ENCODE data around the gene CREB3L1.
"Not testable (repeated sequence)": the region's sequence is repeated elsewhere in the genome, so short reads cannot be mapped to it uniquely, and the experiment has no call there.

The CREB3L1 gene

GRCh38 chr11:46299451-46299961 is 22.0 kb downstream of the CREB3L1 start:
- no peaks in the 10 kb centered on the region for H3K79me2 ChIP-seq (ENCODE audit: control insufficient read depth, low read length)
- TF ChIP-seq, protein P1, sequence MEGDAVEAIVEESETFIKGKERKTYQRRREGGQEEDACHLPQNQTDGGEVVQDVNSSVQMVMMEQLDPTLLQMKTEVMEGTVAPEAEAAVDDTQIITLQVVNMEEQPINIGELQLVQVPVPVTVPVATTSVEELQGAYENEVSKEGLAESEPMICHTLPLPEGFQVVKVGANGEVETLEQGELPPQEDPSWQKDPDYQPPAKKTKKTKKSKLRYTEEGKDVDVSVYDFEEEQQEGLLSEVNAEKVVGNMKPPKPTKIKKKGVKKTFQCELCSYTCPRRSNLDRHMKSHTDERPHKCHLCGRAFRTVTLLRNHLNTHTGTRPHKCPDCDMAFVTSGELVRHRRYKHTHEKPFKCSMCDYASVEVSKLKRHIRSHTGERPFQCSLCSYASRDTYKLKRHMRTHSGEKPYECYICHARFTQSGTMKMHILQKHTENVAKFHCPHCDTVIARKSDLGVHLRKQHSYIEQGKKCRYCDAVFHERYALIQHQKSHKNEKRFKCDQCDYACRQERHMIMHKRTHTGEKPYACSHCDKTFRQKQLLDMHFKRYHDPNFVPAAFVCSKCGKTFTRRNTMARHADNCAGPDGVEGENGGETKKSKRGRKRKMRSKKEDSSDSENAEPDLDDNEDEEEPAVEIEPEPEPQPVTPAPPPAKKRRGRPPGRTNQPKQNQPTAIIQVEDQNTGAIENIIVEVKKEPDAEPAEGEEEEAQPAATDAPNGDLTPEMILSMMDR (IDR thresholded peaks at IDR 0.05; ENCODE audit: low read depth, low read length, poor library complexity, severe bottlenecking): no peak
- TF ChIP-seq EZH2phosphoT487 (IDR thresholded peaks at IDR 0.05; ENCODE audit: borderline replicate concordance, low read length): no peak
- peaks cover 11% of the 10 kb centered on the region; the same call in 1 of the 2 replicates for H3K4me1 ChIP-seq (ENCODE audit: control insufficient read depth, low read length)
- no peak overlapping the region for H3K4me3 ChIP-seq (ENCODE audit: low read length)
- H3K27ac ChIP-seq (ENCODE audit: low read depth, low read length): no peak overlapping the region
- H3F3A ChIP-seq (ENCODE audit: control insufficient read depth, insufficient read depth): no peaks in the 10 kb centered on the region
- no peaks in the 10 kb centered on the region for H4K20me1 ChIP-seq (ENCODE audit: control insufficient read depth, insufficient read depth, low read depth, low read length)
- no peak overlapping the region for H3K4me2 ChIP-seq (ENCODE audit: low read length)
- no peaks in the 10 kb centered on the region for H3K36me3 ChIP-seq (ENCODE audit: control insufficient read depth, low read length)
- no peaks in the 10 kb centered on the region for H3K9me2 ChIP-seq (replicated peaks; ENCODE audit: control insufficient read depth, low read length)
- H3K27me3 ChIP-seq (ENCODE audit: control insufficient read depth, low read length): peaks cover 39% of the 10 kb centered on the region
- no peaks in the 10 kb centered on the region for H3K9me3 ChIP-seq (ENCODE audit: control insufficient read depth, insufficient read depth, low read length)

- Histone ChIP-seq H3K27ac (ENCODE audit: low read depth, low read length) (no peak overlapping the region), H3K9me2 (replicated peaks; ENCODE audit: control insufficient read depth, low read length) (no peaks in the 10 kb centered on the region), H3K27me3 (ENCODE audit: control insufficient read depth, low read length) (peaks cover 32% of the 10 kb centered on the region), H3K79me2 (ENCODE audit: control insufficient read depth, low read length) (no peaks in the 10 kb centered on the region), H4K20me1 (ENCODE audit: control insufficient read depth, insufficient read depth, low read depth, low read length) (no peaks in the 10 kb centered on the region), H3K4me1 (ENCODE audit: control insufficient read depth, low read length) (peaks cover 9% of the 10 kb centered on the region; the same call in 1 of the 2 replicates), H3F3A (ENCODE audit: control insufficient read depth, insufficient read depth) (no peaks in the 10 kb centered on the region), H3K36me3 (ENCODE audit: control insufficient read depth, low read length) (no peaks in the 10 kb centered on the region), H3K9me3 (ENCODE audit: control insufficient read depth, insufficient read depth, low read length) (no peaks in the 10 kb centered on the region), H3K4me3 (ENCODE audit: low read length) (no peak overlapping the region), H3K4me2 (ENCODE audit: low read length) (no peak overlapping the region)
- no peak for TF ChIP-seq EZH2phosphoT487 (IDR thresholded peaks at IDR 0.05; ENCODE audit: borderline replicate concordance, low read length)
- TF ChIP-seq, protein P1 (IDR thresholded peaks at IDR 0.05; ENCODE audit: low read depth, low read length, poor library complexity, severe bottlenecking): no peak
Observed at GRCh38 chr11:46300270-46300669, 22.8 kb downstream of the CREB3L1 start.

DNA sequence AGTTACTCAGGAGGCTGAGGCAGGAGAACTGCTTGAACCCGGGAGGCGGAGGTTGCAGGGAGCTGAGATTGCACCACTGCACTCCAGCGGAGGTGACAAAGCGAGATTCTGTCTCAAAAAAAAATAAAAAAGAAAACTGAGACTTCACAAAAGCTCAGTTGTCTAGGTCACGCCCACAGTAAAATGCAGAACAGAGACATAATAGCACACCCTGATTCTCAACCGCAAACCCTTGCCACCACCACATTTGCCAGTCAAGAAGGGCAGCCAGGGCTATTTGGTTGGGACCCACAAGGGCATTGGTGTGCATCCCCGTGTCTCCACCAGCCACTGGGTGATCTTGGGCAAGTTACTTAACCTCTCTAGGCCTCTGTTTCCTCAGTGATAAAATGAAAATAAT is 25.4 kb downstream of the CREB3L1 start:
- H3K9me2 ChIP-seq (replicated peaks; ENCODE audit: control insufficient read depth, low read length): no peaks in the 10 kb centered on the region
- no peaks in the 10 kb centered on the region for H3K36me3 ChIP-seq (ENCODE audit: control insufficient read depth, low read length)
- H4K20me1 ChIP-seq (ENCODE audit: control insufficient read depth, insufficient read depth, low read depth, low read length): no peaks in the 10 kb centered on the region
- H3F3A ChIP-seq (ENCODE audit: control insufficient read depth, insufficient read depth): no peaks in the 10 kb centered on the region
- TF ChIP-seq, protein P1 (IDR thresholded peaks at IDR 0.05; ENCODE audit: low read depth, low read length, poor library complexity, severe bottlenecking): no peak
- no peak for TF ChIP-seq EZH2phosphoT487 (IDR thresholded peaks at IDR 0.05; ENCODE audit: borderline replicate concordance, low read length)
- peaks cover 12% of the 10 kb centered on the region for H3K27me3 ChIP-seq (ENCODE audit: control insufficient read depth, low read length)
- no peaks in the 10 kb centered on the region for H3K4me1 ChIP-seq (ENCODE audit: control insufficient read depth, low read length)
- H3K4me2 ChIP-seq (ENCODE audit: low read length): no peak overlapping the region
- no peak overlapping the region for H3K27ac ChIP-seq (ENCODE audit: low read depth, low read length)
- H3K4me3 ChIP-seq (ENCODE audit: low read length): no peak overlapping the region
- no peaks in the 10 kb centered on the region for H3K79me2 ChIP-seq (ENCODE audit: control insufficient read depth, low read length)
- no peaks in the 10 kb centered on the region for H3K9me3 ChIP-seq (ENCODE audit: control insufficient read depth, insufficient read depth, low read length)

GRCh38 chr11:46304036-46304435 is 26.6 kb downstream of the CREB3L1 start:
- H4K20me1 ChIP-seq (ENCODE audit: control insufficient read depth, insufficient read depth, low read depth, low read length); H3F3A ChIP-seq (ENCODE audit: control insufficient read depth, insufficient read depth); H3K79me2 ChIP-seq (ENCODE audit: control insufficient read depth, low read length): not testable (repeated sequence)

More at GRCh38 chr11:46304036-46304435, 26.6 kb downstream of the CREB3L1 start:
- not testable (repeated sequence) for H3K4me3 ChIP-seq (ENCODE audit: low read length); H3K36me3 ChIP-seq (ENCODE audit: control insufficient read depth, low read length); H3K4me2 ChIP-seq (ENCODE audit: low read length); H3K9me3 ChIP-seq (ENCODE audit: control insufficient read depth, insufficient read depth, low read length); H3K9me2 ChIP-seq (replicated peaks; ENCODE audit: control insufficient read depth, low read length); H3K4me1 ChIP-seq (ENCODE audit: control insufficient read depth, low read length); H3K27ac ChIP-seq (ENCODE audit: low read depth, low read length)
- H3K27me3 ChIP-seq (ENCODE audit: control insufficient read depth, low read length): peaks cover 11% of the 10 kb centered on the region

Measured in DOHH2 (cell line).